GM18519 (cell line): ENCODE measurements around the gene OGFOD3.

Experiments used
- ATAC-seq: cut with Tn5 transposase; IDR thresholded peaks from one replicate; pipeline ENCODE4 v1.9.1; 2021; ENCODE audit warnings: mild to moderate bottlenecking, moderate library complexity; ENCODE audit not compliant: unreplicated experiment, low FRiP score

The OGFOD3 gene

GRCh38 chr17:82449131-82449882, 30.9 kb upstream of the OGFOD3 start:
- no peak for ATAC-seq

GRCh38 chr17:82447876-82448275, 29.5 kb upstream of the OGFOD3 start:
- no peak for ATAC-seq

GRCh38 chr17:82446649-82447048, 28.3 kb upstream of the OGFOD3 start:
- no peak for ATAC-seq

GRCh38 chr17:82446124-82446523, 27.7 kb upstream of the OGFOD3 start:
- no peak for ATAC-seq

- no peak for ATAC-seq
Observed at GRCh38 chr17:82445542-82445941, 27.2 kb upstream of the OGFOD3 start.

- ATAC-seq, result no peak
Observed at GRCh38 chr17:82444941-82445521, 26.6 kb upstream of the OGFOD3 start.

GRCh38 chr17:82444284-82444893, 26.0 kb upstream of the OGFOD3 start:
- ATAC-seq, result no peak

- no peak for ATAC-seq
Observed at GRCh38 chr17:82443465-82444283, 25.3 kb upstream of the OGFOD3 start.

GRCh38 chr17:82442643-82443464, 24.5 kb upstream of the OGFOD3 start:
- no peak for ATAC-seq

- no peak for ATAC-seq
Observed at GRCh38 chr17:82441691-82442487, 23.5 kb upstream of the OGFOD3 start.

- no peak for ATAC-seq
Observed at GRCh38 chr17:82440991-82441627, 22.7 kb upstream of the OGFOD3 start.

- ATAC-seq, result no peak
Observed at GRCh38 chr17:82440469-82440981, 22.1 kb upstream of the OGFOD3 start.

- ATAC-seq, result no peak
Observed at GRCh38 chr17:82439829-82440365, 21.5 kb upstream of the OGFOD3 start.

GRCh38 chr17:82439194-82439828, 20.9 kb upstream of the OGFOD3 start:
- no peak for ATAC-seq

GRCh38 chr17:82438401-82439193, 20.2 kb upstream of the OGFOD3 start:
- ATAC-seq, result no peak

GRCh38 chr17:82437325-82437668, 18.9 kb upstream of the OGFOD3 start:
- no peak for ATAC-seq

GRCh38 chr17:82436601-82437324, 18.4 kb upstream of the OGFOD3 start:
- no peak for ATAC-seq
